GM19397 (cell line): ENCODE results near the gene MUC22.
"Not testable (repeated sequence)": the region's sequence is repeated elsewhere in the genome, so short reads cannot be mapped to it uniquely, and the experiment has no call there.

Source experiments
- ATAC-seq: cut with Tn5 transposase; IDR thresholded peaks from one replicate; pipeline ENCODE4 v1.9.1; 2021; ENCODE audit warnings: mild to moderate bottlenecking, moderate library complexity; ENCODE audit not compliant: unreplicated experiment

MUC22 gene

GRCh38 chr6:31035862-31036497 lies 25.7 kb downstream of the MUC22 start:
- ATAC-seq, result no peak

- no peak for ATAC-seq
Observed at GRCh38 chr6:31037169-31037568, 26.9 kb downstream of the MUC22 start.

GRCh38 chr6:31037682-31038081 lies 27.4 kb downstream of the MUC22 start:
- ATAC-seq, result no peak

DNA sequence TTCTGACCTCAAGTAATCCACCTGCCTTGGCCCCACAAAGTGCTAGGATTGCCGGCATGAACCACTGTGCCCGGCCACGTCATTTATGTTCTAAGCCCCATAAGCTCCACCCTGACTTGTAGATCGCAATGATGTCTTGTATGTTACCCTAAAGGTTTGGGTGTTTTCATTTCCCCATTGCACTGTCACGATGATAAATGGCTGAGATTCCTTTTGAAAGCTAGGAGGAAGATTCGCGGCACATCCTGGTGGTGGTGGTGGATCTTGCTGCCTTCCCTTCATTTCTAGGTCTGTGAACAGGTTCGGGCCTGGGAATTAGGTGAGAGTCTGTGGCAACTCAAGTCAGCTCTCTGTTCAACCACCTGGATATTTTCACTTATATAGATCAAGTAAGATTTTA lies 28.3 kb downstream of the MUC22 start:
- ATAC-seq, result no peak

DNA sequence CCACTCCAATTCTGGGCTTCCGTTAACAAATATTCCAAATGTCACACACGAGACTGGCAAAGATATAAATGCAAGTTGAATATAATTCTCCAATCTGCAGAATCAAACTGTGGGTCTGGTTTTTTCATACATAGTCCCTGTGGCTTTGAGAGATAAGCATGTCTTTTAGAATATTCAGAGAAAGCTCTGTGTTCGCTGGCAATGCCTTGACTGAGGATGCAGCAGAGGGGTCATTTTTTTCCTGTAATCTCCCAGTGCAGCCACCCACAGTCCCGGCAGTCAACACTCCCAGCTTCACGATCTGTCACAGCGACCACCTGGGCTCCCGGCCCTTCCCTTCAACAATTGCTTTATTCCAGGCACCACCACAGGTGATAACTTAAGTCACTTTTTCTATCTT lies 30.5 kb downstream of the MUC22 start:
- ATAC-seq, result no peak

GRCh38 chr6:31041372-31041974 lies 31.2 kb downstream of the MUC22 start:
- ATAC-seq, result no peak

DNA sequence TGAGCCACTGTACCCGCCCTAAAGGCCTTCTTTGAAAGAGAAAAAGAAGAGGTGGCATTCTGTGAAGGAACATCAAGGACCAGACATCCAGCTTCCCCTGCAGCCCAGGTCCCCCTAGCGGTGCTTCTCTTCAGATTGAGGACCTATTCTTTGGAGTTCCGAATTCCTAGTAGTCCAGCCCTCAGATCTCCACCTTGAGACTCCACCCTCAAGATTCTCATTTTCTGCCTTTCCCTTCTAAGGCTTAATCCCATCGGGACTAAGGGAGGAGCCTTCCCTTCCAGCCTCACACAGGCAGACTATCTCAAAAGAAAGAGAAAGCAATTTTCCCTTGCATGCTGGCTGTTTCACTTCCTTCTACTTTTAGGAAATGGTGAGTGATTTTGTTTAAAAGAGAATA lies 32.5 kb downstream of the MUC22 start:
- ATAC-seq, result no peak

DNA sequence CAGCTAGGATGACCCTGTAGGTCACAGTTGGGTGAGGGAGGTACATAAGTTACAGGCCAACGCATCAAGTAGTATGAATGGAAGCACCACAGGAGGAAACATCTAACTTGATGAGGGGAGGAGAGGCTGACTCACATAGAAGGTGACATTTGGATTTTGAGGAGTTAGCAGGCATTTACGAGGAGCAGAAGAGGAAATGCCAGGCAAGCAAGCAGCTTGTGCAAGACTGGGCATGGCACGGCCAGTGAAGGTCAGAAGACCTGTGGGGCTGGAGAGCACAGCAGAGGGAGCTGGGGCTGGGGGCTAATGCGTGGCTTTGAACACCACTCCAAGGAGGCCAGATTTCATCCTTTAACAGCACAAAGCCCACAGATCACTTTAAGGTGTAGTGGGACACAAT lies 37.8 kb downstream of the MUC22 start:
- ATAC-seq, result no peak

DNA sequence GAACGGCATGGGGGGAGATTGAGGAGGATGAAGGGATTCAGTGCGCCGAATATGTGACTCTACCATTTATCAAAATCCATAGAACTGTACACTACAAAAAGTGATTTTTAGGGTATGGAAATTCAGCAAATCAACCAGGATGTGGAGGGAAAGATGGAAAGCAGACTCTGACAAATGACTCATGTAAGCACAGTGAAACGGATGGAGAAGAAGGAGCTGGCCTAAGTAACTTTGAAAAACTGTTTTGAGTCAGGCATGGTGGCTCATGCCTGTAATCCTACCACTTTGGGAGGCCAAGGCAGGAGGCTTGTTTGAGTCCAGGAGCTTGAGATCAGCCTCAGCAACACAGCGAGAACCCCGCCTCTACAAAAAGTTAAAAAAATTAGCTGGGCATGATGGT lies 39.2 kb downstream of the MUC22 start:
- no peak for ATAC-seq

DNA sequence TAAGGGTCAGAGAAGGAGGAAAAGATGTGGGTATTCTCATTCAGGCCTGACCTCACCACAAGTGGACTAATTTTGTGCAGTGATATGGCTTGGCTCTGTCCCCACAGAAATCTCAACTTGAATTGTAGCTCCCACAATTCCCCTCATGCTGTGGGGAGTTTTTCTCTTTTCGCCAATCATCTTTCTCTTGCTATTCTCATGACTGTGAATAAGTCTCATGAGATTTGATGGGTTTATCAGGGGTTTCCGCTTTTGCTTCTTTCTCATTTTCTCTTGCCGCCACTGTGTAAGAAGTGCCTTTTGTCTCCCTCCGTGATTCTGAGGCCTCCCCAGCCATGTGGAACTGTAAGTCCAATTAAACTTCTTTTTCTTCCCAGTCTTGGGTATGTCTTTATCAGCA lies 42.9 kb downstream of the MUC22 start:
- ATAC-seq, result not testable (repeated sequence)

GRCh38 chr6:31053873-31054272 lies 43.6 kb downstream of the MUC22 start:
- no peak for ATAC-seq

DNA sequence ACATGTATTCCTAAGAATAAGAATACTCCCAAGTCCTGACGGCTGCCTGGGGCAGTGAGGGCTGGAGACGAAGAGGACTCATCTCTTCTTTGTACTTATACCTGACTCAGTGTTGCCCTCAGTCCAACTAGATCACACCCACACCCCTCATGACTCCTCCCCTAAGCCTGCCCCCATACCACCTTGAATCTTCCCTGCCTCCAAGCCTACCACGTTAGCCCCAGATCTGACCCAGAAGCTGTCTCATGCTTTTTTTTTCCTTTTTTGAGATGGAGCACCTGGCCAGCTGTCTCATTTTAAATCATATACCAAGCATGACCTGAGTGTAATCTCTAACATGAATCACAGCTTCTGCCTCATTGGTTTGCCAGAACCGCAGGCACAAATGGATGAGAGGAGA lies 45.2 kb downstream of the MUC22 start:
- no peak for ATAC-seq

DNA sequence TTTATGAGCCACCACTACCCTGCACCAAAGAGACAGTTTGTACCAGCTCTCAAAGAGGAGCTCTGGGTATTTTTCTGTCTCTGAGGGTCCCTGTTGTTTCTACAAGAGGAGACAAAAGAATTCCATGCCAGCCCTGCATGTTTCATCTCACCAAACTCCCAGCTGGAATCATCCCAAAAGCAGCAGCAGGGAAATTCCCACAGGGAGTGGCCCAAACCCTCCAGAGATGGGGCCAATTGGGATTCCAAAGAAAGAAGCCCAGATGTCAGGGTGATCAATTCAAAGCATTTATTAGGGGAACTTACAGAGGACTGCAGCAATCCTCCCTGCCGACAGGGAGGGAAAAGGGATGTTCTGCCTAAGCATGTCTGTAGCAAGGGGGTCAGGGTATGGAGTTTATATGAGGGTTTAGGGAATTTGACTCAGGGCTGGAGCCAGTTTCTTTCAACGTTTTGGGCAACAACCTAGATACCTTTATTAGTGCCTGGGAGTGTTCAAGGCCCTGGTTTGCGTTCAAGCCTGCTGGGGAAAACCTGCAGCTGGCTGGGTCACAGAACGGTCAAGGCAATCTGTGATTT lies 47.2 kb downstream of the MUC22 start:
- ATAC-seq, result no peak

DNA sequence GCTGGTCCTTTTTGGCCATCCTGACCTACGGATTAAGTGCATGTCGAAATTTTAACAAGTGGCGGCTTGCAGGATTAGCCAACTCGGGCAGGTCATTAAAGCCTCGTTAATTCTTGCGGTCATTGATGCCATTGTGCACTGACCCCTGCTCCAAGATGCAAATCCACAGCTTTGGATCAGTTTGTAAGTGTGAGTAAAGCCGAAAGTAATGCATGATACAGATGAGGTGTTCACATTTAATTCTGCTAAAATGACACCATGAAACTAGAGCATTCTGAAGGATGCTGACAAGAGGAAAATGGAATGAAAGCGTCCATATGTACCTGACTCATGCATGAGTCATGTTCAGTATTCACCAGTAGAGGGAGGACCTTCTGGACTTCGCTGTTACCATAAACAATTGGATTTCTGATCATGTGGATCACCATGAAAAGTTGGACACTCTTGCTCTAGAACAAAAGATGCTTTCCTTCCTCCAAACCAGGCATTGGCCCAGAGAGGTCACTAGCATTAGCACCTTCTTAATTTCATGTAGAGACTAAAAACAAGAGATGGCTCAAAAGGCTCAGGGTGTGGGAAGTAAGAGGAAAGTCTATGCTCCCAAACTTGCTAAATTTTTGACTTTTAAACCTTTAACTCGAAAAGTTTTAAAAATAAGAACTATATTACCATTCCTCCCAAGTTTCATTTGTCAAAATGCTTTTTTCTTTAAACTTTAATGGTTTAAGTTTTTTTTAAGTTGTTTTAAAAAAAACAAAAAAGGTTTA lies 48.0 kb downstream of the MUC22 start:
- ATAC-seq, result no peak

- no peak for ATAC-seq
Observed at GRCh38 chr6:31060145-31060544, 49.9 kb downstream of the MUC22 start.

- ATAC-seq, result no peak
Observed at GRCh38 chr6:31063906-31064435, 53.7 kb downstream of the MUC22 start.

GRCh38 chr6:31065556-31065955 lies 55.3 kb downstream of the MUC22 start:
- ATAC-seq, result no peak

DNA sequence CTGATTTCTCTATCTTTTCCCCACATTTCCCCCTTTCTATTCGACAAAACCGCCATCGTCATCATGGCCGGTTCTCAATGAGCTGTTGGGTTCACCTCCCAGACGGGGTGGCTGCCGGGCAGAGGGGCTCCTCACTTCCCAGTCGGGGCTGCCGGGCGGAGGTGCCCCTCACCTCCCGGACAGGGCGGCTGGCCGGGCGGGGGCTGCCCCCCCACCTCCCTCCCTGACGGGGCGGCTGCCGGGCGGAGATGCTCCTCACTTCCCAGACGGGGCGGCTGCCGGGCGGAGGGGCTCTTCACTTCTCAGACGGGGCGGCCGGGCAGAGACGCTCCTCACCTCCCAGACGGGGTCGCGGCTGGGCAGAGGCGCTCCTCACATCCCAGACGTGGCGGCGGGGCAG lies 56.8 kb downstream of the MUC22 start:
- not testable (repeated sequence) for ATAC-seq

DNA sequence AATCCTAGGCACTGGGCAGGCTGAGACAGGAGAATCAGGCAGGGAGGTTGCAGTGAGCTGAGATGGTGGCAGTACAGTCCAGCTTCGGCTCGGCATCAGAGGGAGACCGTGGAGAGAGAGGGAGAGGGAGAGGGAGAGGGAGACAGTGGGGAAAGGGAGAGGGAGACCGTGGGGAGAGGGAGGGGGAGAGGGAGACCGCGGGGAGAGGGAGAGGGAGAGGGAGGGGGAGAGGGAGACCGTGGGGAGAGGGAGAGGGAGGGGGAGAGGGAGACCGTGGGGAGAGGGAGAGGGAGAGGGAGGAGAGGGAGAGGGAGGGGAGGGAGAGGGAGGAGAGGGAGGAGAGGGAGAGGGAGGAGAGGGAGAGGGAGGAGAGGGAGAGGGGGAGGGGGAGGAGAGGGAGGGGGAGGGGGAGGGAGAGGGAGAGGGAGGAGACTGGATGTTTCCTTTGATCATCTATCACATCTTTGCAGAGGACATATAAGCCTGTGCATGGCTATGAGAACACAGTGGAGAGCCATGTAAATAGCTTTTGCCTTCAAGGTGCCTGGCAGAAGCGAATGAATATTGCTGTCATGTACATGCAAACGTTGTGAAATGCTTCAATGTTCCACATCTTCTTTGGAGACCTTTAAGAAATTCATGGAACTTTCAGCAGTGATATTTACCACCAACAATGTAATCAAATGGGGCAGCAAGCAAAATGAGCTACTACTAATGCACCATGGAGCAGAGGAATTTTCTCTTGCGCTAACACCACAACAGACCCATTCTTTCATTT lies 57.8 kb downstream of the MUC22 start:
- ATAC-seq, result not testable (repeated sequence)

DNA sequence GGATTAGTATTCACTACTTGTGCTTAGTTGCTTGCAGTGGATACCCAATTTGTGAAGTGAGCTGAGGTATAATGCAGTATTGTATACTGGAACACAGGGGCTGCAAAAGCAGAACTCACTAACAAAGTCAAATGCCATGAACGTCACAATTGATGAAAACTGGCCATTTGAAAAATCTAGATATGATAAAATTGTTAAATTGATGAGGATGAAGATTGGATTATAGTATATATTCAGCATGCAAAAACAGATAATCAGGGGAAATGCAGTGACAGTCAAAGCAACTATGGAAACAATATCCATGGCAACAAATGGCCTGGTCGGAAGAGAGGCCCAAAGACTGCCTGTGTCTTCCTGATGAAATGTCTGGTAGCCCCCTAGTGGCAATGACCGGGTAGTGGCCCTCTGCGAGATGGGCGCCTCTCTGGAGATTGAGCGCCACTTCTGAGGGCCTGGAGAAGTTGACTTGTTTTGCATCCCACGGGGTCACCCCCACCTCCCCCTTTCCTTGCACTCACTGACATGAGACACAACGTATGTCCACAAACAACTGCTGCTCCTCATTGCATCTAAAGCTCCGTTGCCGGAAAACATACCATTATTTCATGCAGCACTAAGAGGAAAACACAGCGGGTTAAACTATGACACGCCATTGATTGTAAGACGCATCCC lies 58.5 kb downstream of the MUC22 start:
- ATAC-seq, result no peak
